T-cell (primary cell): ENCODE data around the gene DLD. TPM values are rescaled to one million over a fixed set of nuclear protein-coding genes. Genes with fewer than 3 reads are reported as not detected.

Experiments used
- ATAC-seq, 4 experiments: fragments of 200-7000 bp in 3 of 4; fragments of 150-1000 bp in 1 of 4; cut with Tn5 transposase; replicated peaks in 1 of 4; 1 replicate in 3 of 4; 2 replicates in 1 of 4; pipeline ENCODE4 v1.10.0; 2021; ENCODE audit warnings: moderate library complexity in 3 of 4, mild to moderate bottlenecking in 2 of 4, moderate number of reproducible peaks in 1 of 4
- CTCF ChIA-PET, 2 donors: fragments of 300-600 bp; sonication (Branson Sonifier 250); formaldehyde crosslinking; loops; one replicate each; lab custom pipeline; 2022; ENCODE audit warnings: antibody characterized with exemption in 2 of 2; lab: Charles Lee
- POLR2A ChIA-PET, 2 donors: fragments of 300-600 bp; sonication (Branson Sonifier 250); formaldehyde crosslinking; loops; one replicate each; lab custom pipeline; 2022; ENCODE audit warnings: antibody characterized with exemption in 2 of 2; lab: Charles Lee
- DNase-seq, 35 experiments: peaks; one replicate each; pipeline versions ENCODE4 v3.0.0 to v3.0.0-alpha.2; 2013 to 2023
- H3K27ac ChIP-seq: one replicate; pipeline ENCODE4 v1.5.1; 2013; ENCODE audit warnings: low read length
- H3K27me3 ChIP-seq, 2 experiments: replicated peaks in 1 of 2; 1 replicate in 1 of 2; 2 replicates in 1 of 2; pipeline versions ENCODE4 v1.6.1 to v1.7.0; 2013; ENCODE audit warnings: low read length in 1 of 2, mixed read lengths in 1 of 2; ENCODE audit not compliant: control insufficient read depth in 2 of 2, insufficient read depth in 2 of 2; ENCODE audit errors: extremely low read depth in 1 of 2
- H3K36me3 ChIP-seq, 2 donors: 1 replicate in 1 of 2; 2 replicates in 1 of 2; pipeline versions ENCODE4 v1.6.1 to v1.7.0; 2013; ENCODE audit warnings: low read length in 1 of 2; ENCODE audit not compliant: control insufficient read depth in 2 of 2, insufficient read depth in 1 of 2; ENCODE audit errors: extremely low read depth in 1 of 2
- H3K4me1 ChIP-seq, 2 experiments: 1 replicate in 1 of 2; 2 replicates in 1 of 2; pipeline versions ENCODE4 v1.6.1 to v1.7.0; 2013; ENCODE audit warnings: low read length in 2 of 2, mixed read lengths in 1 of 2; ENCODE audit not compliant: insufficient read depth in 2 of 2, control insufficient read depth in 1 of 2; ENCODE audit errors: extremely low read depth in 1 of 2
- H3K4me3 ChIP-seq, 2 donors: 1 replicate in 1 of 2; 2 replicates in 1 of 2; pipeline versions ENCODE4 v1.5.1 to v1.7.0; 2013; ENCODE audit warnings: mild to moderate bottlenecking in 2 of 2, low read length in 1 of 2, moderate library complexity in 1 of 2; ENCODE audit not compliant: control insufficient read depth in 1 of 2; ENCODE audit errors: extremely low read depth in 1 of 2
- H3K9me3 ChIP-seq: 2 replicates; pipeline ENCODE4 v1.7.0; 2013
- H3K27ac Mint-ChIP-seq, 2 donors: one replicate each; pipeline ENCODE4 v1.8.0; 2020 to 2021; ENCODE audit warnings: mild to moderate bottlenecking in 2 of 2, mixed read lengths in 2 of 2
- H3K27me3 Mint-ChIP-seq, 2 donors: one replicate each; pipeline ENCODE4 v1.8.0; 2021 to 2022; ENCODE audit warnings: mixed read lengths in 2 of 2
- H3K36me3 Mint-ChIP-seq: one replicate; pipeline ENCODE4 v1.8.0; 2021; ENCODE audit warnings: mixed read lengths
- H3K4me1 Mint-ChIP-seq, 3 donors: one replicate each; pipeline ENCODE4 v1.8.0; 2020 to 2022; ENCODE audit warnings: mixed read lengths in 3 of 3, mild to moderate bottlenecking in 1 of 3
- H3K4me3 Mint-ChIP-seq, 3 donors: one replicate each; pipeline ENCODE4 v1.8.0; 2020 to 2022; ENCODE audit warnings: mild to moderate bottlenecking in 3 of 3, mixed read lengths in 3 of 3, moderate library complexity in 3 of 3
- H3K9me3 Mint-ChIP-seq, 3 donors: one replicate each; pipeline ENCODE4 v1.8.0; 2020 to 2022; ENCODE audit warnings: mixed read lengths in 3 of 3
- WGBS: methylation state at CpG from one replicate; pipeline ENCODE4 v1.1.5; 2013; ENCODE audit warnings: missing lambda C conversion rate; ENCODE audit not compliant: insufficient coverage; 5-methylcytosine and 5-hydroxymethylcytosine counted together
- total RNA-seq, 35 experiments: library from RNA in 6 of 35; stranded (reverse) in 6 of 35; fragments of 120-200 nt in 1 of 35; gene quantifications; one replicate each; pipeline versions ENCODE4 v1.2.1 to v1.2.4 and lab custom pipeline; 2013 to 2026

DLD gene
- total RNA-seq, 5 donors from 2014 or later (not counting 1 experiment from before 2014, with no cell fraction given): 32.3 to 63.6 (median 41.9) TPM

GRCh38 chr7:107867858-107868466 is 23.0 kb upstream of the DLD start:
- H3K27ac Mint-ChIP-seq: no peak overlapping the region
- H3K4me1 Mint-ChIP-seq: peaks cover 11 to 33% (median 29%) of the 10 kb centered on the region in 3 donors
- ChIA-PET POLR2A (interaction anchor here (0.5 to 0.6 kb wide), 3 partner anchors 677 to 1305 kb away, joined by 3 to 5 read pairs (median 3); no protein-coding TSS in a partner anchor), CTCF (interaction anchor here (0.7 to 1.5 kb wide), 4 partner anchors 8 to 23 kb away, joined by 3 to 8 read pairs (median 4); partner anchors contain the start of gene DLD (in 1 of the 2))
- no peaks in the 10 kb centered on the region for H3K9me3 ChIP-seq
- peaks cover 2 to 9% of the 10 kb centered on the region in 2 experiments for H3K4me1 ChIP-seq
- no peak overlapping the region for H3K27ac ChIP-seq
- DNase-seq: no peak
- WGBS: no CpG with 5 or more reads among the region's 3 CpGs
- ATAC-seq: no peak
- no peak overlapping the region for H3K4me3 Mint-ChIP-seq
- no peaks in the 10 kb centered on the region for H3K27me3 ChIP-seq
- no peaks in the 10 kb centered on the region for H3K9me3 Mint-ChIP-seq
- H3K36me3 Mint-ChIP-seq: no peaks in the 10 kb centered on the region
- no peak overlapping the region for H3K4me3 ChIP-seq
- H3K27me3 Mint-ChIP-seq: no peaks in the 10 kb centered on the region
- no peaks in the 10 kb centered on the region for H3K36me3 ChIP-seq

GRCh38 chr7:107870427-107871000 is 20.5 kb upstream of the DLD start:
- H3K27ac ChIP-seq: peak overlapping the region; percentile 13
- Mint-ChIP-seq H3K27me3 (no peaks in the 10 kb centered on the region), H3K36me3 (no peaks in the 10 kb centered on the region), H3K4me1 (peaks cover 16 to 41% (median 36%) of the 10 kb centered on the region in 3 donors), H3K27ac (peak overlapping the region; percentile 55 to 57), H3K4me3 (peak overlapping the region in 1 of 3 donors; percentile 19), H3K9me3 (no peaks in the 10 kb centered on the region)
- no peak overlapping the region for H3K4me3 ChIP-seq
- H3K36me3 ChIP-seq: no peaks in the 10 kb centered on the region
- no peaks in the 10 kb centered on the region for H3K27me3 ChIP-seq
- ATAC-seq (peak in 3 of 4 experiments; percentile 37 to 58 (median 45)), DNase-seq (peak in 1 of 35 experiments; percentile 16)
- peaks cover 2 to 13% of the 10 kb centered on the region in 2 experiments for H3K4me1 ChIP-seq
- CTCF ChIA-PET: interaction anchor here (0.6 to 0.9 kb wide), 2 partner anchors 9 to 1853 kb away, joined by 4 to 6 read pairs; no protein-coding TSS in a partner anchor
- H3K9me3 ChIP-seq: no peaks in the 10 kb centered on the region
- POLR2A ChIA-PET: no interaction called here
- 74% methylated on average over 4 of the region's 5 CpGs for WGBS

GRCh38 chr7:107874111-107874510 is 16.9 kb upstream of the DLD start:
- Histone ChIP-seq H3K27me3 (no peaks in the 10 kb centered on the region), H3K27ac (no peak overlapping the region), H3K4me1 (peaks cover 4 to 17% of the 10 kb centered on the region in 2 experiments), H3K4me3 (no peak overlapping the region), H3K9me3 (no peaks in the 10 kb centered on the region), H3K36me3 (no peaks in the 10 kb centered on the region)
- Mint-ChIP-seq H3K4me3 (no peak overlapping the region), H3K27ac (peak overlapping the region; percentile 56 to 65), H3K27me3 (no peaks in the 10 kb centered on the region), H3K4me1 (peaks cover 16 to 46% (median 45%) of the 10 kb centered on the region in 3 donors), H3K9me3 (no peaks in the 10 kb centered on the region), H3K36me3 (no peaks in the 10 kb centered on the region)
- DNase-seq (no peak), ATAC-seq (no peak)
- WGBS: no CpG with 5 or more reads among the region's 2 CpGs
- CTCF ChIA-PET: interaction anchor here (1.0 to 3.2 kb wide), 13 partner anchors 13 to 723 kb away, joined by 3 to 75 read pairs (median 6); partner anchors contain the start of genes CBLL1 (in 1 of the 2), COG5 (in 1 of the 2), DLD (in 1 of the 2) and DUS4L (in 1 of the 2)
- POLR2A ChIA-PET: interaction anchor here in 1 of 2 donors (0.9 kb wide), 1 partner anchor 16 kb away, joined by 3 read pairs; no protein-coding TSS in a partner anchor

GRCh38 chr7:107874605-107875446 is 16.2 kb upstream of the DLD start:
- Histone ChIP-seq H3K4me1 (peaks cover 4 to 17% of the 10 kb centered on the region in 2 experiments), H3K9me3 (no peaks in the 10 kb centered on the region), H3K27me3 (no peaks in the 10 kb centered on the region), H3K4me3 (no peak overlapping the region), H3K27ac (peak overlapping the region; percentile 24), H3K36me3 (no peaks in the 10 kb centered on the region)
- Mint-ChIP-seq H3K4me1 (peaks cover 16 to 52% (median 52%) of the 10 kb centered on the region in 3 donors), H3K4me3 (no peak overlapping the region), H3K36me3 (no peaks in the 10 kb centered on the region), H3K27me3 (no peaks in the 10 kb centered on the region), H3K9me3 (no peaks in the 10 kb centered on the region), H3K27ac (peak overlapping the region; percentile 62 to 85)
- WGBS: 0% methylated on average over 1 of the region's 6 CpGs
- CTCF ChIA-PET: interaction anchor here (0.5 to 3.2 kb wide), 44 partner anchors 8 to 1761 kb away, joined by 3 to 75 read pairs (median 4); partner anchors contain the start of genes CBLL1 (in 1 of the 2), COG5 (in 1 of the 2), DLD (in 1 of the 2) and DUS4L (in 1 of the 2)
- POLR2A ChIA-PET: interaction anchor here (0.6 to 0.9 kb wide), 3 partner anchors 15 to 701 kb away, joined by 3 to 5 read pairs (median 3); no protein-coding TSS in a partner anchor
- ATAC-seq (peak; percentile 69 to 78 (median 72)), DNase-seq (peak in 15 of 35 experiments; percentile 5 to 75 (median 22))

GRCh38 chr7:107876916-107877315 is 14.1 kb upstream of the DLD start:
- peaks cover 0 to 8% of the 10 kb centered on the region in 2 experiments for H3K27me3 ChIP-seq
- H3K4me3 Mint-ChIP-seq: no peak overlapping the region
- H3K4me1 ChIP-seq: peaks cover 4 to 8% of the 10 kb centered on the region in 2 experiments
- no peak overlapping the region for H3K27ac ChIP-seq
- H3K9me3 Mint-ChIP-seq: no peaks in the 10 kb centered on the region
- ATAC-seq (no peak), DNase-seq (no peak)
- H3K9me3 ChIP-seq: no peaks in the 10 kb centered on the region
- H3K4me3 ChIP-seq: no peak overlapping the region
- peak overlapping the region in 1 of 2 donors; percentile 50 for H3K27ac Mint-ChIP-seq
- H3K36me3 ChIP-seq: no peaks in the 10 kb centered on the region
- CTCF ChIA-PET: interaction anchor here (0.6 to 3.2 kb wide), 15 partner anchors 9 to 414 kb away, joined by 3 to 29 read pairs (median 4); partner anchors contain the start of genes DLD (in 2 of the 2) and CBLL1 (in 1 of the 2)
- peaks cover 6 to 35% (median 33%) of the 10 kb centered on the region in 3 donors for H3K4me1 Mint-ChIP-seq
- H3K36me3 Mint-ChIP-seq: no peaks in the 10 kb centered on the region
- POLR2A ChIA-PET: interaction anchor here (0.6 to 1.0 kb wide), 3 partner anchors 13 to 620 kb away, joined by 3 to 8 read pairs (median 3); no protein-coding TSS in a partner anchor
- H3K27me3 Mint-ChIP-seq: peaks cover 0 to 3% of the 10 kb centered on the region in 2 donors
- no CpG with 5 or more reads among the region's 2 CpGs for WGBS
